Measurements from ENCODE around the gene SH3RF3. TPM values are rescaled to one million over a fixed set of nuclear protein-coding genes. Genes with fewer than 3 reads are reported as not detected.
A peak's percentile ranks its signal among the peaks of the same experiment; 100 is the strongest.
"Not testable (repeated sequence)": the region's sequence is repeated elsewhere in the genome, so short reads cannot be mapped to it uniquely, and the experiment has no call there.

Gene SH3RF3
- total RNA-seq, 1 donor from 2014 or later, result 12.3 TPM

- no peak for DNase-seq
Observed at GRCh38 chr2:109220860-109221259, 91.9 kb downstream of the SH3RF3 start.

DNA sequence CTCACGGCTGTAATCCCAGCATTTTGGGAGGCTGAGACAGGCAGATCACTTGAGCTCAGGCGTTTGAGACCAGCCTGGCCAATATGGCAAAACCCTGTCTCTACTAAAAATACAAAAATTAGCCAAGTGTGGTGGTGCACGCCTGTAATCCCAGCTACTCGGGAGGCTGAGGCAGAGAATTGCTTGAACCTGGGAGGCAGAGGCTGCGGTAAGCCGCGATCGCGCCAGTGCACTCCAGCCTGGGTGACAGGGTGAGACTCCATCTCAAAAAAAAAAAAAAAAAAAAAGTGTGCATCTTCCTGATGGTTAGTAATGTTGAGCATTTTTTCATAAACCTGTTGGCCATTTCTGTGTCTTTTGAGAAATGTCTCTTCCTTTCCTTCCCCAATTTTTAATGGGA is 92.3 kb downstream of the SH3RF3 start:
- DNase-seq, result not testable (repeated sequence)

DNA sequence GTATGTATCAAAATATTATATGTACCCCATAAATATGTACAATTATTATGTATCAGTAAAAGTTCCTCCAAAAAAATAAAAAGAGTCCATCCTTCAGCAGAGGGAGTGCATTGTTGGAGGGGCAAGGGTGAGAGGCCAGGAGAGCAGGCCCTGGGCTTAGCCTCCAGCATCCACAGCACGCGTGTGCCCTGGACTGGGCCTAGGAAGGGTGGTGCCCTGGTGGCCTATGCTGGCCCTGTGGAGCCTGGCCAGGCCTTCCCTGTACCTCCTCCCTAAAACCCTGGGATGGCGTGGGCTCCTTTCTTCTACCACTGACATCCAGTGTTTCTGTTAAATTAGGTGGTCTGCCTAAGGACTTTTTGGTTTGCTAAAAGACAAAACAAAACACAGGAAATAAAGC is 93.4 kb downstream of the SH3RF3 start:
- no peak for DNase-seq

GRCh38 chr2:109222825-109223471 is 93.9 kb downstream of the SH3RF3 start:
- no peak for DNase-seq

GRCh38 chr2:109223490-109223889 is 94.5 kb downstream of the SH3RF3 start:
- no peak for DNase-seq

DNA sequence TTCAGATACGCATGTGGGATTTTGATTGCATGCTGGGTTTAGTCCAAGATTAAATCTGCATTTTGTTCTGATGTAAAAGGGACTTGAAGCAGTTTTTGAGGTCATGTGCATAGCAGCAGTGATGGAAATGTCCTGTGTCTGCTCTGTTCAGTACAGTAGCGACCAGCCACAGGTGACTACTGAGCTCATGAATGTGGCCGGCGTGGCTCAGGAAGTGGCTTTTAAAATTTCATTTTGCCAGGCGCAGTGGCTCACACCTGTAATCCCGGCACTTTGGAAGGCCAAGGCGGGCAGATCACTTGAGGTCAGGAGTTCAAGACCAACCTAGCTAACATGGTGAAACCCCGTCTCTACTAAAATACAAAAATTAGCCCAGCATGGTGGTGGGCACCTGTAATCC is 95.3 kb downstream of the SH3RF3 start:
- DNase-seq, result not testable (repeated sequence)

DNA sequence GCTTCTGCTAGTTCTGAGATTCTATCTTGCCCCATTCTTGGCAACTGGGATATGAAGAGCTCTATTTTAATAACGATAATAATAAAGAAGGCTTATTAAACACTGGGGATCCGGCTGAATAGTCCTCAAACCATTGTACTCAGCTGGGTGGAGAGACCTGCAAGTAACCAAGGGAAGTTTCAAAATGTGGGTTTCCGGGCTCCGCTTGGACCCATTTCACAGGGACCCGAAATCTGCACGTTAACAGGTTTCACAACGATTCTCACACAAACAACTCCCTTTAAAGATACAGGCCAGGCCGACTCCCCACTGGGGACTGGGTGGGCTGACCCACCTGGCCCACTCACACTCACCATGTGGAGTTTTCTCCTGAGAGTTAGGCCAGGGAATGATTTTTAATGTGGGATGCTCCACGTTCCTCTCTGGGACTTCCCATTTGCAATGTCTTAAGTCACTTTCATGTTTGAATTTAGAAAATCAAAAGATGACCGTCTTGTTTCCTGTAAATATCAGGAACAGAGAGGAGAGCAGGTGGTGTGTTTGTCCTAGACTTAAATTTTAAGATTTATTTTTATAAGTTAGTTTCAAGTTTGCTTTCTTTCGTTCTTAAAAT is 96.3 kb downstream of the SH3RF3 start:
- DNase-seq, result no peak

- no peak for DNase-seq
Observed at GRCh38 chr2:109226128-109226527, 97.1 kb downstream of the SH3RF3 start.

DNA sequence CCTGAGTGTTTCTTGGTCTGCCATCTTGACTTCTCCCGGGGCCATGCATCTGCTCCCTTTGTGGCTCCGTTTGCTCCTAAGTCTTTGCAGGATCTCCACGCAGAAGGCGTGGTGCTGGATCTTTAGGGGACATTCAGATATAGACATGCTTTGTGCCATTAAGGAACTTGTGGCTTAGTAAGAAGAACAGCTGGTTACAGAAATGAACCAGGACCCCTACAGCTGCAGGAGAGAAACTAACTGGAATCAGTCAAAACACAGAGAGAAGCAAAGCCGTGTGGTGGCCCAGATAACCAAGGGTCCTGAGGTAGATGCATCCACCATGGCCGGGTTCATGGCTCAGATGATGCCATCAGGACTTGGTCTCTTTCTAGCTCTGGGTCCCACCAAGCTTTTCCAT is 97.6 kb downstream of the SH3RF3 start:
- no peak for DNase-seq

DNA sequence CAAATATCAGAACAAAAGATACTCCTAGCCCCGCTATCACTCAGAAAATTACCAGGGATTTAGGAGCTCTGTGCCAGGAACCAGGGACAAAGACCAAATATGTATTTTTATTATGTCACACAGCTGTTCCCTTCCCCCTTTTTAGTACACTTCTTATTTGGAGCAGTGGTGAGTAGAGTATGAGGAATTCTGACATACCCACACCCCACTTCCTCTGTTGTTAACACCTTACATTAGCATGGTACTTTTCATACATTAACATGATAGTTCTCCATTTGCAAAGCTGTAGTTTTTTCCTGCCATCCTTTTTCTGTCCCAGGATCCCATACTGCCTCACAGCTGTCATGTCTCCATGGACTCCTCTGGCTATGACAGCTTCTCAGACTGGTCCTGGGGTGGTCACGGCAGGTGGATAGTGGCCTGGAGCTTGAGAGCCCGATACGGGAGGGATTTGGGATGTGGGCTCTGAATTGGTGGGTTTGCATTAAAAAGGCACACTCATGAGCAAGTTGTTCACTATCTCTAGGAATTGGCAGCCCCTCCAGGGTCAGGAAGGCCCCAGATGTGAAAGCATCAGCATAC is 100.2 kb downstream of the SH3RF3 start:
- no peak for DNase-seq

DNA sequence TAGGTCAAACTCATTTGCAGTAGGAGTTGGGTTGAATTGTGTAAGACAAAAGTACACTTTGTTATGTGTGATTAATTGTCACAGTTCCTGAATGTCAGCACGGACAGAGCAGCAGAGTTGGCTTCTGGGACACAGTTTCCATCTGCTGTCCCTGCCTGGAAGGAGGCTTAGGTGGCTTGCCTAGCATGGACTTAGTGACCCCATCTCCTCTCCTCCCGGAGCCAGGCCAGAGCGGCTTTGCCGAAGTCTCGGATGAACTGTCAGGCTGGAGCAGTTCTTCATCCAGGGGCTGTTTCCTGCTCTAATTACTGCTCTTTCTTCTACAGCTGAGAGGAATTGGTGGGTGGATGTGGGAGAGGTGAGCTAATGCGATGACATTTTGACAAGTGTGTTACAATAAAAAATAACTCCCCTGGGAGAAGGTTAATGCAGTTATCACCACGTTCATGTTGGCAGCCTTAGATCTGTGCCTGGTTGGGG is 102.0 kb downstream of the SH3RF3 start:
- no peak for DNase-seq

- DNase-seq, result no peak
Observed at GRCh38 chr2:109231428-109231827, 102.4 kb downstream of the SH3RF3 start.

- no peak for DNase-seq
Observed at GRCh38 chr2:109231996-109232705, 103.1 kb downstream of the SH3RF3 start.

DNA sequence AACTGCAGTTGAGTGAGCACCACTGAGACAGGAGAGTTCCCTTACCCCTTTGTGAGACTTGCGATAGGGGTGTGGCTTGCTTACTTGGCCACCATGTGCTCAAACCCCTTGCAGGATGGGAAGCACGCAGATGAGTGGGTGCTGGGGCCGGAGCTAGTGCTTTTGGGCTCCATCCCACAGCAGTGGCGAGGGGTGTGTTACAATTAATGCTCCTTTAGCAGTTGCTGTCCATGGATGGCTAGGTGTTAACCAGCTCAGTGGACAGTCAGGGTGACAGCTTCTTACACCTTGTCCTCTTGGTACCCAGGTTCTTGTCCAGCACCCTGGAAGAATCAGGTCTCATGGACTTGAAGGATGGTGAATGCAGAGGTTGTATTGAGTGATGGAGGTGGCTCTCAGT is 103.9 kb downstream of the SH3RF3 start:
- no peak for DNase-seq

- DNase-seq, result no peak
Observed at GRCh38 chr2:109233643-109234042, 104.6 kb downstream of the SH3RF3 start.

GRCh38 chr2:109234355-109234754 is 105.3 kb downstream of the SH3RF3 start:
- no peak for DNase-seq

GRCh38 chr2:109236147-109236546 is 107.1 kb downstream of the SH3RF3 start:
- no peak for DNase-seq

DNA sequence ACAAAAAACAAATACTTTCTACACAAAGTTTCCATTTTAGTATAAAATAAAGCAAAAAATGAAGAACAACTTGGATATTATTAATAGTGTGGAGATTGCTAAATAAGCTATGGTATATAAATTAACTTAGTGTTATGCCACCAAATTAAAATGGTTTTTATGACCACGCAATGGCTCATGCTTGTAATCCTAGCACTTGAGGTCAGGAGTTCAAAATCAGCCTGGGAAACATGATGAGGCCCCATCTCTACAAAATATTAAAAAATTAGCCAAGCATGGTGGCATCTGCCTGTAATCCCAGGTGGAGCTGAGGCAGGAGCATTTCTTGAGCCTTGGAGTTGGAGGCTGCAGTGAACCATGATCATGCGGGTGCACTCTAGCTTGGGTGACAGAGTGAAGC is 108.8 kb downstream of the SH3RF3 start:
- DNase-seq, result no peak

- DNase-seq, result no peak
Observed at GRCh38 chr2:109238580-109238979, 109.6 kb downstream of the SH3RF3 start.

DNA sequence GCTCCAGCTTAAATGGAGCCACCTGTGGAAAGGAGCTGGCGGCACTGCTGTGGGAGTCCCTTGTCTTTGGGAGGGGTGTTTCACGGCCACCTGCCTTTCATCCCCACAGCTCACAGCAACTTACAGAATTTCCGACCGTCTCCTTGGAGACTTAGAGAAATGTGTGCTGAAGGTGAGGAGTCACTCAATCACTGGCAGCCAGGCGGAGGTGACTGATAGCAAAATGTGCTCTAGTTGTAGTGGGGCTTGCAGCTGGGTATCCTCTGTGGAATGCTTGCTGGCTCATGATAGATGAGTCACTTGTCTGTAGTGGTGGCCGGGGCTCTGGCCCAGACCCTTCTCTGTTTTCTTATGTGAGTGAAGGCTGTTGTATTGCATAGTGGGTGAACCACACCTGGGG is 110.7 kb downstream of the SH3RF3 start:
- no peak for DNase-seq

GRCh38 chr2:109242210-109242653 is 113.2 kb downstream of the SH3RF3 start:
- no peak for DNase-seq

DNA sequence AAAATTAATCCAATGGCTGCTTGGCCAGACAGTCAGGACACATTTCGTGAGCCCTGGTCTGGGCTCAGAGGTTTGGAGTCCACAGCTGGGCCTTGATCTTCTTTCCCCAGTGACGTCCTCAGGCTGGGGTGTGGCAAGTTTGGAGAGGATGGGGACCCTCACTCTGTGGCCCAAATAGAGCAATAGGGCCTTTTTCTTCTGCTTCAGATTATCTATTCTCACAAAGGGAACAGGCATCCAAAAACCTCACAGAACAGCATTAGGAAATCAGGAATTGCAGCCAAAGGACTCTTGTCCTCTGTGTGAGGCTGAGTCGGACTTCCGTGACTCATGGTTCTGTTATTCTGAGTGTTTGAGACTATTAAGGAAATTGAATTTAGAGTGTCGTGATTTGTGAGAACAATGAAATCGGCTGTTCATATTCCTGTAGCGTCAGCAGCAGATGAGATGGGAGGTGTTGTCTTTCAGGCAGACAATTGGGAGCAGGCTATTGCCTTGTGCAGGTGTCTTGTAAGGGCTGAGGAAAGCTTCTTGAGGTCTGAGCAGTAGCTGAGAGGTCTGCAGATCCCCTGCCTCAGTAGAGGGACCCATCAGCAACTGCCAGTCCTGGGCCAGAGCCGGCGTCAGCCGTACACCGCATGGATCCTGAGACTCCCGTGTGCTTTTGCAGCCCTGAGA is 113.8 kb downstream of the SH3RF3 start:
- peak; percentile 39 for DNase-seq

Data from occipital lobe (tissue), 2 donors.